GM19452 (cell line): Measurements from ENCODE around the gene ATP2A3.
"Not testable (repeated sequence)": the region's sequence is repeated elsewhere in the genome, so short reads cannot be mapped to it uniquely, and the experiment has no call there.

Experiments used
- ATAC-seq: cut with Tn5 transposase; IDR thresholded peaks from one replicate; pipeline ENCODE4 v1.9.1; 2021; ENCODE audit not compliant: unreplicated experiment

ATP2A3 gene

DNA sequence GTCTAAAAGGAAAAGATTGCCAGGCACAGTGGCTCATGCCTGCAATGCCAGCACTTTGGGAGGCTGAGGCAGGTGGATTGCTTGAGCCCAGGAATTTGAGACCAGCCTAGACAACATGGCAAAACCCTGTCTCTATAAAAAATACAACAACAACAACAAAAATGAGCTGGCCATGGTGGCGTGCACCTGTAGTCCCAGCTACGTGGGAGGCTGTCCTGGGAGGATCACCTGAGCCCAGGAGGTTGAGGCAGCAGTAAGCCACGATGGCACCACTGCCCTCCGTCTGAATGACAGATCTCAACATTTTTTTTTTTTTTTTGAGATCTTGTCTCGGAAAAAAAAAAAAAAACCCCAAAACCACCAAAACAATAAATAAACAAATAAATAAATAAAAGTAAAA, 28.1 kb upstream of the ATP2A3 start:
- no peak for ATAC-seq

DNA sequence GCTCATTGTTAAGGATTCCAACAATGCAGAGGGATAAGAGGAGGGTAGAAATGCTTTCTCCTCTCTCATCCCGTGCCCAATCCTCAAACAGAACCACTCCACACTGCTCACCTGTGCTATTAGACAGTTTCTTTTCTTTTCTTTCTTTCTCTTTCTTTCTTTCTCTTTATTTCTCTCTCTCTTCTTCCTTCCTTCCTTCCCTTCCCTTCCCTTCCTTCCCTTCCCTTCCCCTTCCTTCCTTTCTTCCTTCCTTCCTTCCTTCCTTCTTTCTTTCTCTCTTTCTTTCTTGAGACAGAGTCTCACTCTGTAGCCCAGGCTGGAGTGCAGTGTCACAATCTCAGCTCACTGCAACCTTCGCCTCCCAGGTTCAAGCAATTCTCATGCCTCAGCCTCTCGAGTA, 27.5 kb upstream of the ATP2A3 start:
- ATAC-seq, result not testable (repeated sequence)

DNA sequence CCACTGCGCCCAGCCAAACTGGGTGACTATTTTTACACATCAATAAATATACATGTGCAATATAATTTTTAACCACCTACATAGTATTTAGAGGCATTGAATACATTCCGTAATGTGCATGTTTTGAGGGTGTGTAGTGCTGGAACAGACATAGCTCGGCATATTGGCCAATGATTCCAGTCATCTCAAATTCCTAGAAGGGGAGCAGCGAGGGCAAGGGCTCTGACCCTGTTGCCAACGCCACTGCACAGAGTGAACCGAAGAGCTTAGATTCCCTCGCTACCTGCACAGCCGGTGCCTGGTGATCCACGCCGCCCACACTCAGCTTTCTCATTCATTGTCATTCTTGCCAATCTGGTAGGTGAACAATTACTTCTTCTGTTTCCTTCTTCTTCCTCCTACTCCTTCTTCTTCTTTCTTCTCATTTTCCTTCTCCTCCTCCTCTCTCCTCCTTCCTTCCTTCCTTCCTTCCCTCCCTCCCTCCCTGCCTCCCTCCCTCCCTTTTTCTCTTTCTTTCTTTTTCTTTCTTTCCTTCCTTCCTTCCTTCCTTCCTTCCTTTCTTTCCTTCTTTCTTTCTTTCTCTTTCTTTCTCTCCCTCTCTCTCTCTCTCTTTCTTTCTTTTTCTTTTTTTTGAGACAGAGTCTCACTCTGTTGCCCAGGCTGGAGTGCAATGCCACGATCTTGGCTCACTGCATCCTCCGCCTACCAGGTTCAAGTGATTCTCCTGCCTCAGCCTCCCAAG, 26.3 kb upstream of the ATP2A3 start:
- ATAC-seq, result no peak

GRCh38 chr17:3989041-3989886, 25.0 kb upstream of the ATP2A3 start:
- no peak for ATAC-seq

- no peak for ATAC-seq
Measured at GRCh38 chr17:3988297-3989040, 24.2 kb upstream of the ATP2A3 start.

DNA sequence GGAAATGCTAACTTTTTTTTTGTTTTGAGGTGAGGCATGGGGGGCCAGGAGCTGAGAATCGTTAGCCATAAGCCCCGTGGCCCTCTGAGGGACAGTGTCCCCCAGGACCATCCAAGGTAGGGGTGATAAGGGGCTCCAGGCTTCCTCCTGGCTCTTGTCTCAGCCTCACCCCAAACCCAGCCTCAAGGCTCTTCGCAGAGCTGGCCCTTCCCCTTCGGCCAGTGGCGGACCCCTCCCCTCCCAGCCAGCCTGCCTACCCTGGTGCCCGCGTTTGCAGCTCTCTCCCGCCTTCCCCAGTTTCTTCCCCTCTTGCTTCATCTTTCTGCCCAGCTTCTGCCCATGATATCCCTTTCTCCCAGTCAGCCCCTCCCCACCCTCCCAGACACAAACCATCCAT, 22.7 kb upstream of the ATP2A3 start:
- no peak for ATAC-seq

GRCh38 chr17:3986270-3986938, 22.2 kb upstream of the ATP2A3 start:
- ATAC-seq, result no peak

DNA sequence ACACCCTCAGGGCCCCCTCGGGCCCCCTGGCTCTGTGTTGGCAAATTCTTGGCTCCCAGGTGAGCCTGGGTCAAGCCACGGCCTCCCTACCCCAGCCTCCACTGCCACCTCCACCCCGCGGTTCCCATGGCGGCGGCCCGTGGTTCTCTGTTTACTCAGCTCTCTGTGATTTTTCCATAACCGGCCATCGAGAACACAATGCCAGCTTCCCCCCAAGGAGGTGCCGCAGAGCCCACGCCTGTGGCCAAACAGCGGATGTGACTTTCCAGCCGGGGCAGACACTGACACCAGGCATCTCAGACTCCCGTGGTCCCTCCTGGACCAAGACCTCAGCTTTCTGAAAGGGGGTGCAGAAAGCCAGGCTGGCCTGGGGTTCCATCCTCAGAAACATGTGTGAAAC, 21.6 kb upstream of the ATP2A3 start:
- ATAC-seq, result no peak

DNA sequence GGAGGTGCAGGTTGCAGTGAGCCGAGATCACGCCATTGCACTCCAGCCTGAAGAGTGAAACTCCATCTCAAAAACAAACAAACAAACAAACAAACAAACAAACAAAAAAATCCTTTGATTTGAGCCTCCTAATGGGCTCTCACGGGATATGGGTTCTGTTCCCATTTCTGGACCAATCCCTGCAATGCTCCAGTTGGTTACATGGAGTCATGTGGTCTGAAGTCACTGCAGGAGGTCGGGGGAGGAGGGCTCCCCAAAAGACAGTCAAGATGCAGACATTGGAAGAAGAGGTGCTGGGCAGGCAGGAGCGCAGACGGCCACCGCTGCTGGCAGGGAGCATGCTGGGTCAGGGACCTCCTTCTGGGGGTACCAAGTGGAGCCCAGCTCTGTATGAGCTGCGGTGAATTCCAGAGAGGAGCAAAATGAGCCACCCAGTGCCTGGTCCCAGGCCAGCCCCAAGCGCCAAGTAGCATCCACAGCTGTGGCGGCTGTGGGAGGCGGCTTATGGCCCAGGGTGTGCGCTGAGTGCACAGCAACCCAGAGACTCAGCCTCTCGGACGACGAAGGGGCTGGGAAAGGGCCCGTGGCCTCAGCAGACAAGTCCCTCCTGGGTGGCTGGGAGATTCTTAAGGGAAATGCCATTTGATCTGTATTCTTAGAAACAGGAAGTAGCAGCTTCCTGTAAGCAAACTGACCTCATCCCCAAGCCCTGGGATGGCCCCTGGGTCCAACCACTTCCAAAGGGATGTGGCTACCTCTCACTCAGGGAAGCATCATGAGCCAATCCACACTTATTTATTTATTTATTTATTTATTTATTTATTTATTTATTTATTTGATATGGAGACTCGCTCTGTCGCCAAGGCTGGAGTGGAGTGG, 19.6 kb upstream of the ATP2A3 start:
- ATAC-seq, result no peak

DNA sequence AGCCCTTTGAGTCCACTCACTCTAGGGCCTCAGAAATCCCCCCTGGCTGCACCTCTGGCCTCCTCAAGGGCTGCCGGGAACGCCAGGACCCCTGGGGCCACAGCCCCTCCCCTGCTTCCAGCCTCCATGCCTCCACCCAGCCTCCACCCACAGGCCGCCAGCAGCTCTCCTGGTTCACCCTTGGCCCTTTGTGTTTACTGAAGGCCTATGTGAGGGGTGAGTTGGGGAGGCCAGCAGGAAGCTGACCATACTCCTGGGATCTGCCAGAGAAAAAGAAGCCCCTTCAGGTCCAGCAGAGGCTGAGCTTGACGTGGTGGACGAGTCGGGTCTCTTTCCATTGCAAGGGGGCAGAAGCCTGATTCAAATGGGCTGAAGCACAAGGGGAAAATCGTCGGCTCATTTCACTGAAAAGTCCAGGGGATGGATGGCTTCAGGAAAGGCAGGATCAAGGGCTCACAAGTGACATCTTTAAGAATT, 18.3 kb upstream of the ATP2A3 start:
- no peak for ATAC-seq

DNA sequence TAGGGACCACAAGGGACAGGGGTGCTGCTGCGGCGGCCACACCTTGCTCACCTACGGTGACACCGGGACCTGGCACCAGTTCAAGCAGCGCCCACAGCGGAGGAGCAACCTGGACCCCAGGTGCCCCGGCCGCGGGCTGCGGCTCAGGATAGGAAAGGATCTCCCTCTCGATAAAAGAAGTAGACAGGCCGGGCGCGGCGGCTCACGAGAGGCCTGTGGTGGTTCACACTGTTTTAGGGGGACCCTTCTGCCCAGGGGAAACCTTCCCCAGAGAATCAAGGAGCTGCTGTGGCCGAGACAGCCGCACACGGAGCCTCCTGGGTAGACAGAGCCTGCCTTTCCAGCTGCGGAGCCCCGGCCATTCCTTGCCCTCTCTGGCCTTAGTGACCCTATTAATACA, 17.9 kb upstream of the ATP2A3 start:
- no peak for ATAC-seq

- no peak for ATAC-seq
Measured at GRCh38 chr17:3981455-3981854, 17.2 kb upstream of the ATP2A3 start.

DNA sequence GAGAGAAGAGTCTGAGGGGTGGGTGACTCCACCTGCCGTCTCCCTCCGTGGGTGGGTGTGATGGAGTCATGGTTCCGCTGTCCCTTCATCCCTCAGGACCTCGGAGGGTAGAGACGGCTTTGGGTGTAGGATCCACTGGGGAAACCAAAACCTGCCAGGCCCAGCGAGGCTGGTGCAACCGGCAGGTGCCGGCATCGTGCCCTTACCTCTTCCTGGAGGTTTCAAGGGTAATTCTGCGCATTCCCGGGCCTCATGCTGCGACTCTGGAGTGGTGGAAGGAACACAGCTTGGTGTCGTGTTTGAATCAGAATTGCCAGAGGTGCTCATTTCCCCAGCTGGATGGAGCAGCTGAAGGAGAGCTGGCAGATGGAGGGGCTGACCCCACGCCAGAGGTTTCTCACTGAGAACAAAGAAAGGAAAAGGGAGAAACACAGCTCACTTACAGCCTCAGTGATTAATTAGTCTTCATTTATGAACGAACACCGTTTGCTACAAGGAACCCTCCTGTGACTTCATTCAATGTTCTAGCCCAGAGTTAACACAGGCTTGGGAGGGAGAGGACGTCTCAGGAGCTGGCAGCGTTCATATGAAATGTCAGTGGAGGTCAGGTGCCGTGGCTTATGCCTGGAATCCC, 16.3 kb upstream of the ATP2A3 start:
- ATAC-seq, result no peak

- ATAC-seq, result no peak
Measured at GRCh38 chr17:3979290-3979611, 15.0 kb upstream of the ATP2A3 start.

DNA sequence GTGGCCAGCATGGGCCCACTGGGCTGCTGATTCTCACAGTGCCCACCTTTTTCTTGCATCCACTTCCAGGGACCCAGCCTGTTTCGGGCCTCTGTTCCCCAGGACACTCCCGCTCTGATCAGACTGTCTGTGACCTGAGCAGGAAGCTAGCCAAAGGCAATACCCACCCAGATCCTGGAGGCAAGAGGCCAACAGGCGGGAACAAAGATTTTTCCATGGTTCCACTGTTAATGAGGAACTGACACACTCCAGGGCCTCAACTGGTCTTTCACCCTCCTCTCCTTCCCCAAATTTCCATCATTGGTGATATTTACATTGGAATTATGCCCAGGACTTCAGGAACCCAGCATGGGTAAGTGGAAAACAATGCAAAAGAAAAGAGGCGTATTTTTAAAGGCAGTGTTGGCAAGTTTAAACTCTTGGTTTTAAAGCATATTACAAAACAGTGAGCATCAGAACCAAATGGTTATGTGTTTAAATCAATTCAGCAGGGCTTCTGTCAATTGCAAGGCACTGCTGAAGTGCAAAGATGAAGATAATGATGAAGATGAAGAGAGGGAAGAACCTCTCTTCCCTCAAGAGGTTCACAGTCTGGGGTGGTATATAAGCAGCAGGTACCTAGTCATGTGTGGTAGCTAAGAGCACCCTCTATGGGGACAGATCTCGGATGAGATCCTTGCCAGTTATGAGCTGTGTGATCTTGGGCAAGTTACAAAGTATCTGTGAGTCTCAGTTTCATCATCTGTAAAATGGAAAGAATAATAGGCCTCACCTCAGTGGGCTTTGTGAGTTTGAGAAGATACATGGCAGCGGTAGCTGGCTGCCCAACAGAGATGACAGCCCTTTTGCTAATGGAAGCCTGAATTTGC, 14.4 kb upstream of the ATP2A3 start:
- ATAC-seq, result no peak

DNA sequence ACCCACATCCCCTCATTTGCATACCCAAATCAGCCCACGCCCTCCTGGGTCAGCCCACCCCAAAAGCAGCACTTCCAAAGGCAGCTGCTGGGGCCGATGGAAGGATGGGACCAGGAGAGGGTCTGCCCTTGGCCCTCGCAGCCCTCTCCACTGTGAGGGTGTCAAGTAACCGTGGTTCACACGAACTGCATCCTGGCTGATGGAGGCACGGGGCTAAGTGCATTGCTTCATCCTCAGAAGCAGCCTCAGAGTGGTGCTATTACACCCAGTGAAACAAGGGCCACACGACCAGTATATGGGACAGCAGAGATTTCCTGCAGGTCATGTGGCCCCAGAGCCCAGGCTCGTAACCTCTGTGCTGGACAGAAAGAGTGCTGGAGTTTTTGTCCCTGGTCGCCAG, 13.2 kb upstream of the ATP2A3 start:
- ATAC-seq, result no peak

DNA sequence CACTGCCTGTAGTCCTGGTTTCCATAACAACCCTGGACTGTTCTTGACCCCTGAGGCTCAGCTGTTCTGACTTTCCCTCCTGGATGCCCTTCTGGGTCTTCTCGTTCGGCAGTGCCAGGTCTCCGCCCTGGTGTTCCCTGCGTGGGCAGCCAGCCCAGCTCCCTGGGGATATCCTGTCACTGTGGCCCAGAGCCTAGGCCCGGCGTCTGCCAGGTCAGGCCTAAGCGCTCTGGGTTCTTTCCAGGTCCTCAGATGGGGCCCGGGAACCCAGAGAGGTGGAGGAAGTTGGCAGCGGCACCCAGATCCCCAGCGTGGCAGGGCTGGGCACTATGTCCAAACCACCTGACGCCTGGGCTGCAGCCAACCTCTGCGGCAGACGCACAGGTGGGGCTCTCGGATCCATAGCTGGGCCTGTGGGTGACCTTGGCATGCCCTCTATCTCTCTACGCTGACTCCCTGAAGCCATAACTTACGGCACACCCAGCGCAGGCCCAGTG, 12.5 kb upstream of the ATP2A3 start:
- ATAC-seq, result no peak

DNA sequence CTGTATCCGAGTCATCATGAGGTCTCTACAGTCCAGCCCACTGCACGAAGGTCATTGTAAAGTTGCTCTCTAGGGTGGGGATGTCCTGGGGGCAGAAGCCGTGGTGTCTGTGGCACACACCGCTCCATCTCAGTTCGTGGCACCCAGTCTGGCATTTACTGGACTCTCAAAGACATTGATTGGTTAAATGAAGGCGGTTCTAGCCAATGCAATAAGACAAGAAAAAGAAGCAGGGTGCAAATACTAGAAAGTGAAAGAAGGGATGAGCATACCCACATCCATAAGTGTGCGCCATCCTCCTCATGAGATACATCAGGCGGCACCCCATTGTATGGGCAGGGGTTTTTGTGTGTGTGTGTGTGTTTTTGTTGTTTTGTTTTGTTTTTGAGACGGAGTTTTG, 10.7 kb upstream of the ATP2A3 start:
- ATAC-seq, result no peak
